ENCODE data around the gene KIRREL1.

Gene KIRREL1

GRCh38 chr1:157967205-157967604, 26.2 kb upstream of the KIRREL1 start:
- peaks cover 5% of the 10 kb centered on the region for H3K9me3 ChIP-seq (ENCODE audit: insufficient read depth, low read depth, low read length)
- H4K91ac ChIP-seq (ENCODE audit: low read depth, low read length), result no peak overlapping the region
- no peak overlapping the region for H4K12ac ChIP-seq (ENCODE audit: low read depth, low read length)
- H2BK5ac ChIP-seq (ENCODE audit: low read depth, low read length, poor library complexity), result no peak overlapping the region
- H3K4me1 ChIP-seq (ENCODE audit: control insufficient read depth in 1 of 2, insufficient read depth in 2 of 2, low read length in 2 of 2), result no peaks in the 10 kb centered on the region
- no peak overlapping the region for H2BK120ac ChIP-seq (ENCODE audit: insufficient read depth, low read length, poor library complexity)
- no peaks in the 10 kb centered on the region for H3K79me2 ChIP-seq (ENCODE audit: control insufficient read depth, insufficient read depth, low read length, poor library complexity)
- no peak overlapping the region for H4K8ac ChIP-seq (ENCODE audit: low read depth, low read length)
- H3K4me2 ChIP-seq (ENCODE audit: low read length), result no peak overlapping the region
- no peaks in the 10 kb centered on the region for H3K79me1 ChIP-seq (ENCODE audit: low read length)
- H3K9ac ChIP-seq (ENCODE audit: low read length), result no peak overlapping the region
- no peak overlapping the region for H3K23ac ChIP-seq (ENCODE audit: low read length)
- no peaks in the 10 kb centered on the region for H3K27me3 ChIP-seq (ENCODE audit: insufficient read depth, low read length)
- H2AFZ ChIP-seq (ENCODE audit: insufficient read depth, low read length, poor library complexity), result no peak overlapping the region
- no peak overlapping the region for H2AK5ac ChIP-seq (ENCODE audit: low read length)
- H3K14ac ChIP-seq (ENCODE audit: low read length), result no peak overlapping the region
- no peak overlapping the region for H3K18ac ChIP-seq (ENCODE audit: low read length)
- no peaks in the 10 kb centered on the region for H3K36me3 ChIP-seq (ENCODE audit: control insufficient read depth in 1 of 2, insufficient read depth in 2 of 2, low read length in 2 of 2)
- H3K27ac ChIP-seq (ENCODE audit: low read depth, low read length), result no peak overlapping the region
- no peak overlapping the region for H3K4me3 ChIP-seq (ENCODE audit: low read depth, low read length)
- no peak overlapping the region for H2BK12ac ChIP-seq (ENCODE audit: low read length)
- DNase-seq, result no peak
- H3K4ac ChIP-seq (ENCODE audit: low read depth, low read length), result no peak overlapping the region

- Histone ChIP-seq H3K9me3 (ENCODE audit: insufficient read depth, low read depth, low read length) (peaks cover 7% of the 10 kb centered on the region), H3K4me1 (ENCODE audit: control insufficient read depth in 1 of 2, insufficient read depth in 2 of 2, low read length in 2 of 2) (no peaks in the 10 kb centered on the region), H3K4me3 (ENCODE audit: low read depth, low read length) (no peak overlapping the region), H2BK5ac (ENCODE audit: low read depth, low read length, poor library complexity) (no peak overlapping the region), H4K91ac (ENCODE audit: low read depth, low read length) (no peak overlapping the region), H3K14ac (ENCODE audit: low read length) (no peak overlapping the region), H2AFZ (ENCODE audit: insufficient read depth, low read length, poor library complexity) (no peak overlapping the region), H3K79me2 (ENCODE audit: control insufficient read depth, insufficient read depth, low read length, poor library complexity) (no peaks in the 10 kb centered on the region), H3K4me2 (ENCODE audit: low read length) (no peak overlapping the region), H3K79me1 (ENCODE audit: low read length) (no peaks in the 10 kb centered on the region), H4K8ac (ENCODE audit: low read depth, low read length) (no peak overlapping the region), H3K23ac (ENCODE audit: low read length) (no peak overlapping the region), H3K9ac (ENCODE audit: low read length) (no peak overlapping the region), H3K4ac (ENCODE audit: low read depth, low read length) (no peak overlapping the region), H3K36me3 (ENCODE audit: control insufficient read depth in 1 of 2, insufficient read depth in 2 of 2, low read length in 2 of 2) (no peaks in the 10 kb centered on the region), H3K27ac (ENCODE audit: low read depth, low read length) (no peak overlapping the region), H3K18ac (ENCODE audit: low read length) (no peak overlapping the region), H2BK12ac (ENCODE audit: low read length) (no peak overlapping the region), H2BK120ac (ENCODE audit: insufficient read depth, low read length, poor library complexity) (no peak overlapping the region), H2AK5ac (ENCODE audit: low read length) (no peak overlapping the region), H3K27me3 (ENCODE audit: insufficient read depth, low read length) (no peaks in the 10 kb centered on the region), H4K12ac (ENCODE audit: low read depth, low read length) (no peak overlapping the region)
- WGBS (ENCODE audit: extremely low coverage, insufficient coverage, insufficient read length), result no CpG with 5 or more reads among the region's 7 CpGs
- DNase-seq, result no peak
Observed at GRCh38 chr1:157968508-157968907, 24.9 kb upstream of the KIRREL1 start.

- Histone ChIP-seq H4K91ac (ENCODE audit: low read depth, low read length) (no peak overlapping the region), H3K4me1 (ENCODE audit: control insufficient read depth in 1 of 2, insufficient read depth in 2 of 2, low read length in 2 of 2) (no peaks in the 10 kb centered on the region), H3K9me3 (ENCODE audit: insufficient read depth, low read depth, low read length) (peaks cover 7% of the 10 kb centered on the region), H2BK120ac (ENCODE audit: insufficient read depth, low read length, poor library complexity) (no peak overlapping the region), H4K12ac (ENCODE audit: low read depth, low read length) (no peak overlapping the region), H3K36me3 (ENCODE audit: control insufficient read depth in 1 of 2, insufficient read depth in 2 of 2, low read length in 2 of 2) (no peaks in the 10 kb centered on the region), H3K14ac (ENCODE audit: low read length) (no peak overlapping the region), H3K4me2 (ENCODE audit: low read length) (no peak overlapping the region), H2AK5ac (ENCODE audit: low read length) (no peak overlapping the region), H3K18ac (ENCODE audit: low read length) (no peak overlapping the region), H3K9ac (ENCODE audit: low read length) (no peak overlapping the region), H2BK12ac (ENCODE audit: low read length) (no peak overlapping the region), H2BK5ac (ENCODE audit: low read depth, low read length, poor library complexity) (no peak overlapping the region), H3K23ac (ENCODE audit: low read length) (no peak overlapping the region), H3K79me2 (ENCODE audit: control insufficient read depth, insufficient read depth, low read length, poor library complexity) (no peaks in the 10 kb centered on the region), H4K8ac (ENCODE audit: low read depth, low read length) (no peak overlapping the region), H3K4me3 (ENCODE audit: low read depth, low read length) (no peak overlapping the region), H3K79me1 (ENCODE audit: low read length) (no peaks in the 10 kb centered on the region), H3K27ac (ENCODE audit: low read depth, low read length) (no peak overlapping the region), H3K4ac (ENCODE audit: low read depth, low read length) (no peak overlapping the region), H2AFZ (ENCODE audit: insufficient read depth, low read length, poor library complexity) (no peak overlapping the region), H3K27me3 (ENCODE audit: insufficient read depth, low read length) (no peaks in the 10 kb centered on the region)
- no CpG with 5 or more reads among the region's 2 CpGs for WGBS (ENCODE audit: extremely low coverage, insufficient coverage, insufficient read length)
- DNase-seq, result no peak
Observed at GRCh38 chr1:157968946-157969345, 24.5 kb upstream of the KIRREL1 start.

GRCh38 chr1:157969697-157970485, 23.6 kb upstream of the KIRREL1 start:
- WGBS (ENCODE audit: extremely low coverage, insufficient coverage, insufficient read length), result no CpG with 5 or more reads among the region's 3 CpGs
- H3K9me3 ChIP-seq (ENCODE audit: insufficient read depth, low read depth, low read length), result peaks cover 7% of the 10 kb centered on the region

More at GRCh38 chr1:157969697-157970485, 23.6 kb upstream of the KIRREL1 start:
- Histone ChIP-seq H2BK12ac (ENCODE audit: low read length) (no peak overlapping the region), H3K27ac (ENCODE audit: low read depth, low read length) (no peak overlapping the region), H2AK5ac (ENCODE audit: low read length) (no peak overlapping the region), H3K14ac (ENCODE audit: low read length) (no peak overlapping the region), H3K23ac (ENCODE audit: low read length) (no peak overlapping the region), H4K91ac (ENCODE audit: low read depth, low read length) (no peak overlapping the region), H3K79me2 (ENCODE audit: control insufficient read depth, insufficient read depth, low read length, poor library complexity) (no peaks in the 10 kb centered on the region), H2BK120ac (ENCODE audit: insufficient read depth, low read length, poor library complexity) (no peak overlapping the region), H3K4ac (ENCODE audit: low read depth, low read length) (no peak overlapping the region), H3K4me3 (ENCODE audit: low read depth, low read length) (no peak overlapping the region), H3K4me1 (ENCODE audit: control insufficient read depth in 1 of 2, insufficient read depth in 2 of 2, low read length in 2 of 2) (no peaks in the 10 kb centered on the region), H2AFZ (ENCODE audit: insufficient read depth, low read length, poor library complexity) (no peak overlapping the region), H4K8ac (ENCODE audit: low read depth, low read length) (no peak overlapping the region), H4K12ac (ENCODE audit: low read depth, low read length) (no peak overlapping the region), H3K4me2 (ENCODE audit: low read length) (no peak overlapping the region), H3K18ac (ENCODE audit: low read length) (no peak overlapping the region), H3K9ac (ENCODE audit: low read length) (no peak overlapping the region), H2BK5ac (ENCODE audit: low read depth, low read length, poor library complexity) (no peak overlapping the region), H3K27me3 (ENCODE audit: insufficient read depth, low read length) (no peaks in the 10 kb centered on the region), H3K36me3 (ENCODE audit: control insufficient read depth in 1 of 2, insufficient read depth in 2 of 2, low read length in 2 of 2) (no peaks in the 10 kb centered on the region), H3K79me1 (ENCODE audit: low read length) (no peaks in the 10 kb centered on the region)
- peak in 1 of 2 donors; percentile 55 for DNase-seq
